Myocyte (in vitro differentiated cells): ENCODE measurements around the gene LAX1. TPM values are rescaled to one million over a fixed set of nuclear protein-coding genes. Genes with fewer than 3 reads are reported as not detected.
"Not testable (repeated sequence)": the region's sequence is repeated elsewhere in the genome, so short reads cannot be mapped to it uniquely, and the experiment has no call there.

Experiments
- DNase-seq: peaks from one replicate; pipeline ENCODE4 v3.0.0-alpha.2; 2012; ENCODE audit warnings: low read depth
- total RNA-seq: library from RNA; depleted of rRNA; stranded (reverse); fragments of >200 nt; gene quantifications from 2 replicates; pipeline ENCODE4 v1.2.3, GENCODE V29; 2014

Gene LAX1
- total RNA-seq, 1 donor from 2014 or later = not detected

GRCh38 chr1:203768256-203768655 is 3.3 kb downstream of the LAX1 start:
- peak; percentile 36 for DNase-seq

GRCh38 chr1:203769505-203770343 is 4.7 kb downstream of the LAX1 start:
- peak; percentile 59 for DNase-seq

GRCh38 chr1:203771901-203772301 is 6.9 kb downstream of the LAX1 start:
- DNase-seq = peak; percentile 59

GRCh38 chr1:203772836-203773235 is 7.9 kb downstream of the LAX1 start:
- no peak for DNase-seq

- DNase-seq = peak; percentile 34
Observed at GRCh38 chr1:203776636-203777035, 11.7 kb downstream of the LAX1 start.

- DNase-seq = no peak
Observed at GRCh38 chr1:203777596-203777995, 12.6 kb downstream of the LAX1 start.

- DNase-seq = no peak
Observed at GRCh38 chr1:203778146-203778545, 13.2 kb downstream of the LAX1 start.

GRCh38 chr1:203778789-203779188 is 13.8 kb downstream of the LAX1 start:
- DNase-seq = no peak

GRCh38 chr1:203781962-203782361 is 17.0 kb downstream of the LAX1 start:
- no peak for DNase-seq

GRCh38 chr1:203789966-203790365 is 25.0 kb downstream of the LAX1 start:
- no peak for DNase-seq

GRCh38 chr1:203791498-203791897 is 26.5 kb downstream of the LAX1 start:
- peak; percentile 13 for DNase-seq

GRCh38 chr1:203792486-203792885 is 27.5 kb downstream of the LAX1 start:
- DNase-seq = no peak

GRCh38 chr1:203793561-203793960 is 28.6 kb downstream of the LAX1 start:
- not testable (repeated sequence) for DNase-seq

- no peak for DNase-seq
Observed at GRCh38 chr1:203794764-203795440, 29.9 kb downstream of the LAX1 start.

GRCh38 chr1:203795441-203796235 is 30.7 kb downstream of the LAX1 start, which contains the start of the genes ZBED6 and ZC3H11A:
TSS of gene ZBED6 (plus strand) at chr1:203795623. CDS start at chr1:203797523, 1,900 bp downstream.
TSS of gene ZC3H11A (plus strand) at chr1:203795623. CDS start at chr1:203817071, 21,448 bp downstream.
- peak; percentile 99 for DNase-seq

GRCh38 chr1:203796236-203796605 is 31.2 kb downstream of the LAX1 start:
- peak; percentile 51 for DNase-seq

GRCh38 chr1:203797216-203797615 is 32.2 kb downstream of the LAX1 start:
- DNase-seq = peak; percentile 12

GRCh38 chr1:203797948-203798655 is 33.1 kb downstream of the LAX1 start:
- DNase-seq = peak; percentile 9

- no peak for DNase-seq
Observed at GRCh38 chr1:203799157-203799556, 34.2 kb downstream of the LAX1 start.

GRCh38 chr1:203799971-203800370 is 35.0 kb downstream of the LAX1 start:
- no peak for DNase-seq

GRCh38 chr1:203805689-203806088 is 40.7 kb downstream of the LAX1 start:
- DNase-seq = no peak
